GM19328 (cell line): ENCODE measurements around the gene HNRNPCL4.
"Not testable (repeated sequence)": the region's sequence is repeated elsewhere in the genome, so short reads cannot be mapped to it uniquely, and the experiment has no call there.

ENCODE experiments used
- ATAC-seq: cut with Tn5 transposase; IDR thresholded peaks from one replicate; pipeline ENCODE4 v1.9.1; 2021; ENCODE audit warnings: mild to moderate bottlenecking, moderate library complexity; ENCODE audit not compliant: unreplicated experiment

HNRNPCL4 gene

DNA sequence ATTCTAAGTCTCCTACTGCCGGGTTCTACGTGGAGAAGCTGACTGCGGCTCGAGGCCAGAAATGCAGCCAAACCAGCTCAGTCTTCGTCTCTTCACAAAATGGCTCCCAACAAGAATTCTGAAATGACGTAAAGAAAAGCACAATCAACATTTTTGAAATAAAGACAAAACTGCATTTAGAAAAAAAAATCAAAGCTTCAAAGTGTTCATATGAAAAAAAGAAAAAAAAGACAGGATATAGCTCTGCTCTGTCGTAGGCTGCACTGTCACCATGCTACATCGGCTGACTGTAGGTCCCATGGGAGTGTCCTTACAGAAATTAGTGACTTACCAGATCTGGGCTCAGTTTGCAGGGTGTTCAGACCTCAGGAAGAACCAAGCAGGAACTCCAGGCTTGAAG lies at the start of gene HNRNPCL4:
HNRNPCL4 (minus strand) TSS at position 101 of the 400 bp plus-strand sequence. CDS start 164 bp downstream, outside the sequence.
- not testable (repeated sequence) for ATAC-seq

DNA sequence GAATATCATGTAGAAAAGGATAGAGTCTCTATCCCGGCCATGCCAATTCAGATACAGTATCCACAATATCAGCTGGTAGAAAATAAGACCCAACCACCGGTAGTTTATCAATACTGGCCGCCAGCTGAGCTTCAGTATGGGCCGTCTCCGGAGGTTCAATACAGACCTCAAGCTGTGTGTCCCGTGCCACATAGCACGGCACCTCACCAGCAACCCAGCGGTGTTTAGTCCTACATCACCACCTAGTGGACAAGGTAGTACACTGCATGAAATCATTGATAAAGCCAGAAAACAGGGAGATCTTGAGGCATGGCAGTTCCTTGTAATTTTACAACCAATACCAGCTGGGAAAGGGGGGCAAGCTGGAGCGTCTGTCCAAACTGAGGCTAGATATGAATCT lies 43.3 kb upstream of the HNRNPCL4 start:
- not testable (repeated sequence) for ATAC-seq

DNA sequence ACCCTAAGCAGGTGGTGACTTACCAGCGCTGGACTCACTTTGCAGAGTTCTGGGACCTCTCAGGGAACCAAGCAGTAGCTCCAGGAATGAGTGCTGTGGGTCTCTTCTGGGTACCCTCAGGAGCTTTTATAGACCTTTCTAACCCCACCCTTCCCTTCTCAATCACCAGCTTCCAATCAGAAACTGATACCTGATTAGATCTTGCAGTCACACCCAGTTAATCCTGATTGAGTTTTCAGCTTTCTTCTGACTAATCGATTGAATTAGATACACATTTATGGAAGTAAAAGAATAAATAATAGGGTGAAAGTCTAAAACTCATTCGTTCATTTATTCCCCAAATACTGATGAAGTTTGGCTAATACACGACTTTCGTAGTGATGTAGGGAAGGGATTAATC lies 35.9 kb upstream of the HNRNPCL4 start, which contains the start of gene PRAMEF13:
PRAMEF13 (minus strand) TSS at position 101 of the 400 bp plus-strand sequence. CDS start 1,820 bp downstream, outside the sequence.
- not testable (repeated sequence) for ATAC-seq

DNA sequence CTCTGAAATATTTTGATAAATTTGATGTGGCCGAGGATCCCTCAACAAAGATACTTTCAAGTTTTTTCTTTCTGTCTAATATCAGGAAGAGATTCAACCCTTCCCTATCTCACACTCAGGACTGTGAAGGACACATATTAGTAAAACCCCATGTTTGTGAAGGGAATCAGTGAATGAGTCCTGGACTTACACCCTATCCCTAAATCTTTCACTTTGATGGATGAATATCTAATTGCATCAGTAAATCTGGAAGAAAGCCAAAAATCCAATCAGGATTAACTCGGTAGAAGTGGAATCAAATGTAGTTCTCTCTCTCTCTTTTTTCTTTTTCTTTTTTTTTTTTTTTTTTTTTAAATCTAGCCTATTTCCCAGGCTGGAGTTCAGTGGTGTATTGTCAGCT lies 6.1 kb upstream of the HNRNPCL4 start, which contains the start of gene PRAMEF9:
PRAMEF9 (plus strand) TSS at position 301 of the 400 bp plus-strand sequence. CDS start 3,433 bp downstream, outside the sequence.
- ATAC-seq = not testable (repeated sequence)

DNA sequence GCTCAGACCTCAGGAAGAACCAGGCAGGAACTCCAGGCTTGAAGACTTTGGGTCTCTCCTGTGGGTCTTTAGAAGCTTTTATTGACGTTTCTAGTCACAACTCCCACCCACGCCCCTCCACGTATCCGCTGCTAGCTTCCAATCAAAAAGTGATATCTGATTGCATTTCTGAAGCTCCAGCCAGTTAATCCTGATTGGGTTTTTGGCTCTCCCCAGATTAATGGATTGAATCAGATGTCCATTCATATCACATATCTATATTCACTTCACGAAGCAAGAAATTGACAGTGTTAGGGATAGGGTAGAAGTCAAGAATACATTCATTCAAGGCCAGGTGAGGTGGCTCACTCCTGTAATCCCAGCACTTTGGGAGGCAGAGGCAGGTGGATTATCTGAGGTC lies 9.5 kb downstream of the HNRNPCL4 start, which contains the start of gene PRAMEF26:
PRAMEF26 (minus strand) TSS at position 101 of the 400 bp plus-strand sequence. CDS start 2,914 bp downstream, outside the sequence.
- not testable (repeated sequence) for ATAC-seq

DNA sequence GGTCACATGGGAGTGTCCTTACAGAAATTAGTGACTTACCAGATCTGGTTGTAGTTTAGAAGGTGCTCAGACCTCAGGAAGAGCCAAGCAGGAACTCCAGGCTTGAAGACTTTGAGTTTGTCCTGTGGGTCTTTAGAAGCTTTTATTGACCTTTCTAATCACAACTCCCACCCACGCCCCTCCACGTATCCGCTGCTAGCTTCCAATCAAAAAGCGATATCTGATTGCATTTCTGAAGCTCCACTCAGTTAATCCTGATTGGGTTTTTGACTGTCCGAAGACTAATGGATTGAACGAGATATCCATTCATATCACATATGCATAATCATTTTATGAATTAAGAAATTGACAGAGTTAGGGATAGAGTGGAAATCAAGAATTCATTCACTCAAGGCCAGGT lies 48.7 kb downstream of the HNRNPCL4 start, which contains the start of gene HNRNPCL2:
HNRNPCL2 (minus strand) TSS at position 101 of the 400 bp plus-strand sequence. CDS start 454 bp downstream, outside the sequence.
- not testable (repeated sequence) for ATAC-seq
